COLO668 (cell line): Measurements from ENCODE around the gene CUEDC2.

ENCODE experiments used
- DNase-seq: peaks from one replicate; lab custom pipeline; 2025; ENCODE audit not compliant: unreplicated experiment; lab: John Stamatoyannopoulos, UW

CUEDC2 gene

GRCh38 chr10:102398172-102399020 lies 34.0 kb downstream of the CUEDC2 start:
- DNase-seq = no peak

DNA sequence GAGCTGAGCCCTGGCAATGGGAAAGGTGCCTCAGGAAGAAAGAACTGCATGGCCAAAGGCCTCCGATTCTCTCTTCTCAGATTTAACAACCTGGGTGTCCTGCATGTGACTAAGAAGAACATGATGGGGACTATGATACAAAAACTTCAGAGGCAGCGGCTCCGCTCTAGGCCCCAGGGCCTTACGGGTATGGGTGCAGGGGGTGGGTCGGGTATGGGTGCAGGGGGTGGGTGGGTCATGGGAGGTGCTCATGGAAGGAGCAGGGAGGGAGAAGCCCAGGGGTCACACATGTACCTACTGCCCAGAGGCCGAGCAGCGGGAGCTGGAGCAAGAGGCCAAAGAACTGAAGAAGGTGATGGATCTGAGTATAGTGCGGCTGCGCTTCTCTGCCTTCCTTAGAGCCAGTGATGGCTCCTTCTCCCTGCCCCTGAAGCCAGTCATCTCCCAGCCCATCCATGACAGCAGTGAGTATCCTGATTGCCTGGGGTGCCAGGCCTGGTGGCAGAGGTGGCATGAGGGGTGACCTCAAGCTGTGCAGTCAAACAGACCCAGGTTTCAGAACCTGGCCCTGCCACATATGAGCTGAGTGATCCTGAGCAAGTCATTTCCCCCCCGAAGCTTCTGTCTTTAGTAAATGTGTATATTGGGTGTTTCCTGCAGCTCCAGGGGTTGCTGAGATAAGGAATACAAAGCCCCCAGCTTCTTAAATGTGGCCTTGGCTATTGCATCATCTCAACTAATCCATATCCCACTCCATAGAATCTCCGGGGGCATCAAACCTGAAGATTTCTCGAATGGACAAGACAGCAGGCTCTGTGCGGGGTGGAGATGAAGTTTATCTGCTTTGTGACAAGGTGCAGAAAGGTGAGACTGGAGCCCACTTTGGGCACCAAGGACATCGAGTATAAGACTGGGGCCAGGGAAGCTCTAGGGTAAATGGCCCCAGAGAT lies 34.9 kb downstream of the CUEDC2 start:
- no peak for DNase-seq

DNA sequence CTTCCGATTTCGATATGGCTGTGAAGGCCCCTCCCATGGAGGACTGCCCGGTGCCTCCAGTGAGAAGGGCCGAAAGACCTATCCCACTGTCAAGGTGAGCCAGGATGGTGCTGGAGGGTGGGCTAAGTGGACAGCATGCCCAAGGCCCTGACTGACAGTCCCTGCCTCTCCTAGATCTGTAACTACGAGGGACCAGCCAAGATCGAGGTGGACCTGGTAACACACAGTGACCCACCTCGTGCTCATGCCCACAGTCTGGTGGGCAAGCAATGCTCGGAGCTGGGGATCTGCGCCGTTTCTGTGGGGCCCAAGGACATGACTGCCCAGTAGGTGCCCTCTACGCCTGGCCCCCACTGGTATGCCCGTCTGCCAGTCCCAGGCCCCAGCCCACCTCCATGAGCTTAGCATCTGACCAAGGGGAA lies 35.6 kb downstream of the CUEDC2 start:
- no peak for DNase-seq

DNA sequence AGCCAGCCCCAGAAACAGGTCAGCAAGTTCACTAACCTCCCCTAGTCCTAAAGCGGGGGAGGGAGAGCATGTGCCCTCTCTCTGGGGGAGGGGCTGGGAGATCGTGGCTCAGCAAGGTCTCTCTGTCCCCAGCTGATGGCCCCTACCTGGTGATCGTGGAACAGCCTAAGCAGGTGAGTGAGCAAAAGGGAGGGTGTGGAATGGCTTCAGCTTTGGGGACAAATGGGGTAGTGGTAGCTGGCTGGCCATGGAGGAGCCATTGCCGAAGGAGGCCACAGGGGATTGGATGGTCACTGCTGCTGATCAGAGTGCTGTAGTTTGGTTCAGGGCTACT lies 36.1 kb downstream of the CUEDC2 start:
- no peak for DNase-seq

GRCh38 chr10:102395400-102396316 lies 36.7 kb downstream of the CUEDC2 start, which contains the start of gene NFKB2:
Gene NFKB2, plus strand, starts transcription at chr10:102395705. Its CDS starts 255 bp downstream, at chr10:102395960.
- DNase-seq = peak; percentile 84

DNA sequence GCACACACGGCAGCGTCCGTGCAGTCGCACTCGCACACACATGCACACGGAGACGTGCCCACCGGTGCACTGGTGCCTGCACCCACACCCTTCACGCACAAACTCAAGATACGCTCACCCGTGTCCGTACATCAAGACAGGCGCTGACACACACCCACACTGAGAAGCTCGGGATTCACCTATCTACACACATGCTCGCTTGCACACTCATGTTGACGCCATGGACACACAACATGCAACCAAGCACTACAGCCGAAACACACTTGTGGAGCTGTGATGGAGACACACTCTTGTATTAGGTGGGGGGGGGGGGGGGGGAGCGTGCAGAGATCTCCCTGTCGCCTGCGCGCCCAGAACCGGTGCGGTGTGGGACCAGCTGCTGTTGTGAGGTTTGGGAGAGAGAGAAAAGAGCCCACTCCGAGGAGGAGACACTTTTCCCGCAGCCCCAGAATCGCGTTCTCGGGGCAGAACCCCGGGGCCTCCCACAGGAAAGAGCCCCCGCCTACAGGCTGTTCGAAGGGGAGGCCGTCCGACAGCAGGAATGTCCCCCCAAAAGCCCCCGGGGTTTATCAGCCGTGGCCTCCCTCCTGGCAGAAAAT lies 37.5 kb downstream of the CUEDC2 start:
- peak; percentile 43 for DNase-seq

- peak; percentile 88 for DNase-seq
These were observed 38.1 kb downstream of the CUEDC2 start for GRCh38 chr10:102394079-102394800.

- DNase-seq = no peak
These were observed 38.8 kb downstream of the CUEDC2 start for GRCh38 chr10:102393411-102394078.

DNA sequence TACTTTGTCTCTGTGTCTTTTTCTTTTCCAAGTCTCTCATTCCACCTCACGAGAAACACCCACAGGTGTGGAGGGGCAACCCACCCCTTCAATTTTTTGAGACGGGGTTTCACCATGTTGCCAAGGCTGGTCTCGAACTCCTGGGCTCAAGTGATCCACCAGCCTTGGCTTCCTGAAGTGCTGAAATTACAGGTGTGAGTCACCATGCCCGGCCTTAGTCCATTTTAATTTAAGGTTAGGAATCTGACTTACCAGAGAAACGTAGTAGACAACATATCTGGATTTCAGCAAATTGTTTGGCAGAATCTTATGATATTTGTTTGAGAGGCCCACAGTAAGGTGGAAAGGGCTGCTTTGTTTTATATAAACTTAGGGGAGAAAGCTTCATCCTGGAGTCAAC lies 40.1 kb downstream of the CUEDC2 start:
- DNase-seq = no peak

- no peak for DNase-seq
These were observed 42.5 kb downstream of the CUEDC2 start for GRCh38 chr10:102389894-102390293.

DNA sequence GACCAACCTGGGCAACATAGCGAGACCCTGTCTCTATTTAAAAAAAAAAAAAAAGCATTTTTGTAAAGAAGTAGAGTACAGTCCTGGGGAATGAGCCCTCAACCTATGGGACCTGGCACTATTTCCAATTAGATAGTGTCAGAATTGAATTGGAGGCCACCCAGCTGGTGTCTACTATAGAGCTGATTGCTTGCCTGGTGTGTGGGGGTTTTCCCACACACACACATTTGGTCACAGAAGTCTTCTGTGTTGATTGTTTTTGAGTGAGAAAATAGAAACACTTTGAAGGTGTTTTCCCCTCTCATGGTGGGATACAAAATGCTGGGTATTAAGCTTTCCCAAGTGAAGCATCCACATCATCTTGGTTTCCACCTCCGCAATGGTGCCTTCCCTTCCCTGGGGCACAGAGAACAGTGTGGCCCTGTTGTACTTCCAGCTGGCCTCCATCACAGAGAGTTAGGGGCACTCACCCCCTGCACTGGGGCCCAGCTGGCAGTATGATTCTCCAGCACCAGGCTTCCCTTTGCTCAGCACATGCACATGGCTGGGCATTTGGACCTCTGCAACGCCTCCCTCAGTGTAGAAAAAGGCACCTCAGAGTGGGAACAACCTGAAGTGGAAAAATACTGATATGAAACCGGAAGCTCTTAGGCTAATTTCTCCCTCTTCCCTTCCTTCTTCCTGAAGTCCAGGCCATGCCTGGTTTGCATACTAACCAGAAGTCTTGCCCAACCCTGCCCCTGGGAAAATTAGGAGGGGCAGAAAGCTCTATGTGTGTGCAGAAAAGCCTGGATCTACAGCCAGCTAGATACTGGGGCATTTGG lies 47.6 kb downstream of the CUEDC2 start:
- no peak for DNase-seq

DNA sequence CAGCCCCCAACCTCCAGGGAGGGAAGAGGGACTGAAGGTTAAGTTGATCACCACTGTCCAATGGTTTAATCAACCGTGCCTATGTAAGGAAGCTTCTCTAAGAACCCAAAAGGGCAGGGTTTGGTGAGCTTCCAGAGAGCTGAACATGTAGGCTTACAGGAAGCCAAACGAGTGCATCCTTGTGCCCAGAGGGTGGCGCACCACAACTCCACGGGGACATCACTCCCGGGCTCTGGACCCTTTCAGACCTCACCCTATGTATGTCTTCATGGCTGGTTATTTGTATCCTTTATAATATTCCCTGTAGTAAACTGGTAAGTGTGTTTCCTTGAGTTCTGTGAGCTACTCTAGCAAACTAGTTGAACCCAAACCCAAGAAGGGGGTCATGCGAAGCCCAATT lies 48.3 kb downstream of the CUEDC2 start:
- DNase-seq = peak; percentile 2

DNA sequence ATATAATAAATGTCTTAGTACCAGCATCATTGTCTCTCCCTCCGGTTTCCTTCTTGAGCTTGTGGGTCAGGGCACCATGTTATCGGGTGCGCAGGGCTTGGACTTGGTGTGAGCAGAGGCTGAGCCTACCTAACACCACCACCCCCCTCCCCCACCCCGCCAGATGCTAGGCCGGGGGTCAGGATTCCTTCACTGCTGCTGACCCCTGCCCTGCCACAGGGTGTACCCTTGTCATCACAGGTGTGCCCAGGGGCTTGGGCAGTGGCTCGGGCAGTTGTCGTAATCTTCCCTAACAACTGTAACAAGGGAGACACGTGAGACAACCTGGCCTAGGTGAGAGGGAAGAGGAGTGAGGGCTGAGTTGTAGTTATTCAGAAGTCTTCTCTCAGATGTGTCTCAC lies 49.5 kb downstream of the CUEDC2 start:
- no peak for DNase-seq

DNA sequence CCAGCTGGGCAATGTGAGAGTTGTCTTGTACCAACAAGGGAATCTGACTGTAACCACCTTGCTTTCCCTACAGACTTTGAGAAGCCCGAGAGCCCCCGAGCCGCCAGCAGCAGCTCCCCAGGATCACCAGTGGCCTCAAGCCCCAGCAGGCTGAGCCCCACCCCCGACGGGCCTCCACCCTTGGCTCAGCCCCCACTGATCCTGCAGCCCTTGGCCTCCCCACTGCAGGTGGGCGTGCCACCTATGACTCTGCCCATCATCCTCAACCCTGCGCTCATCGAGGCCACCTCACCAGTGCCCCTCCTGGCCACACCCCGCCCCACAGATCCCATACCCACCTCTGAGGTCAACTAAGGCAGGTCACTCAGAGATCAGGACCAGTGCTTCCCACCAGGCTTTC lies 50.4 kb downstream of the CUEDC2 start:
- no peak for DNase-seq

DNA sequence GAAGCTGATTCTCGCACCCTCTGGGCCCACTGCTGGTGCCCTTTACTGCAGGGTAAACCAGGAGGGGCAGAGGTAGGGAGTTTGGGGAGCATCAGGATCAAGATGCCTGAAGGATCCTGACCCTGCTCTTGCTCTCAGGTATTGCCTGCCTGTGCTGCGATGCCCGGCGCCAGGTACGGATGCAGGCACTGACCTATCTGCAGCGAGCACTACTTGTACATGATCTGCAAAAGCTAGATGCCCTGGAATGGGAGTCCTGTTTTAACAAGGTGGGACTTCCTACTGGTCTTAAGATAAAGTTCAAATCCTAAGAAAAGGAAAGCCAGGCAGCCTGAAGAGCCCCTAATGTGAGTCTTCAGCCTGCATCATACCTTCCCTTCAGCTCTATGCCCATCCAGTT lies 53.0 kb downstream of the CUEDC2 start:
- DNase-seq = no peak

DNA sequence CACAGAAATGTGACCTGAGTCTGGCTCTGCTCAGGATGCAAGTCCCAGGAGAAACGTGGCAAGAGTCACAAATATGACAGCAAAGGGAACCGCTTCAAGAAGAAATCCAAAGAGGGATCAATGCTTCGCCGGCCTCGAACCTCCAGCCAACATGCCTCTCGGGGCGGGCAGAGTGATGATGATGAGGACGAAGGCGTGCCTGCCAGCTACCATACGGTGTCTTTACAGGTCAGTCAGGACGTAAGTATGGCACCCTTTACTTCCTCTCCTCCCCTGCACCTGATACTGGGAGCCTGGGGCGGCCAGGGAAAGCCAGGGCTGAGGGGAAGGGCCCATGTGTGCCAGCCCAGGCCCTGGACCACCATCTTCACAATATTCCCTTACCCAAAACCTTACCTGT lies 55.5 kb downstream of the CUEDC2 start:
- DNase-seq = no peak

DNA sequence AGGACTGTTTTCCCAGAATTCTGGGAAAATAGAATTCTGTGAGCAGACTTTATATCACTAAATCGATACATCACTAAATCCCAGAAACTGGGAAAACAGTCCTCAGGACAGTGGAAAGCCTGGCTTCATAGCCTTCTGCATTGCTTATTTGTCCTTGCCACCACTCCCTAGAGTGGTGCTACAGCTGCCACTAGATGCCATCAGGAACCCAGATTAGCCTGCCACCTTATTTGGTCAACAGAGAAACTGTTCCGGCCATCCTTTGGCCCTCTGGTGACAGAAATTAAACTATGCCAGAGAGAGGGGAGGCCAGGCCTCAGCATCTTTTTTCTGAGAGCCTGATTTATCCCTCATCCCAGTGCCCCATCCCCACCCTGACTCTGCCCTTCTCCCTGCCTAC lies 56.5 kb downstream of the CUEDC2 start:
- no peak for DNase-seq

DNA sequence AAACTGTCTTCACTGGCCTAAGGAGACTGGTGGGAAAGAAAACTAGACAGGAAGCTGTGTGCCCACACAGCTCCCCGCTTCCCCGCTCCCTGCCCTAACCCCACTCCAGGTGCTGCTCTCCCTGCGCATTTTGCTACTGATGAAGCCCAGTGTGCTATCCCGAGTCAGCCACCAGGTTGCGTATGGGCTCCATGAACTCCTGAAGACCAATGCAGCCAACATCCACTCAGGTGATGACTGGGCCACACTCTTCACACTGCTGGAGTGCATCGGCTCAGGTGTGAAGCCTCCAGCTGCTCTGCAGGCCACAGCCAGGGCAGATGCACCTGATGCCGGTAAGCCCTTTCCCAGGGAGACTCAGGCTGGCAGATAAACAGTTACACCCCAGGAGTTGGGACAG lies 57.1 kb downstream of the CUEDC2 start:
- no peak for DNase-seq
